Body of pancreas (tissue), 4 donors: ENCODE measurements around the gene TAAR2. TPM values are rescaled to one million over a fixed set of nuclear protein-coding genes. Genes with fewer than 3 reads are reported as not detected.

ENCODE experiments used
- ATAC-seq: fragments of 150-250 bp; one replicate; pipeline ENCODE4 v1.9.1; 2016
- DNase-seq, 4 donors: peaks; one replicate each; pipeline ENCODE4 v3.0.0-alpha.2; 2019
- H3K27ac ChIP-seq, 4 donors: fragments of 200-600 bp; sonication (generic); 1 replicate in 3 of 4; 2 replicates in 1 of 4; pipeline versions ENCODE4 v1.5.1 to v1.6.1; 2016 to 2019; ENCODE audit warnings: mild to moderate bottlenecking in 1 of 4, mixed read lengths in 1 of 4, moderate library complexity in 1 of 4
- H3K27me3 ChIP-seq, 2 donors: fragments of 200-600 bp; sonication (generic); one replicate each; pipeline ENCODE4 v1.6.0; 2016; ENCODE audit warnings: mild to moderate bottlenecking in 1 of 2
- H3K36me3 ChIP-seq, 2 donors: fragments of 200-600 bp; sonication (generic); replicated peaks in 1 of 2; 2 replicates each; pipeline ENCODE4 v1.5.1; 2016; ENCODE audit warnings: low read depth in 2 of 2; ENCODE audit not compliant: insufficient read depth in 1 of 2
- H3K4me1 ChIP-seq: fragments of 200-600 bp; sonication (generic); one replicate; pipeline ENCODE4 v1.6.0; 2016
- H3K4me3 ChIP-seq, 2 donors: fragments of 200-600 bp; sonication (generic); 1 replicate in 1 of 2; 2 replicates in 1 of 2; pipeline ENCODE4 v1.5.1; 2016 to 2019
- H3K9me3 ChIP-seq, 3 donors: fragments of 200-600 bp; sonication (generic); 1 replicate in 2 of 3; 2 replicates in 1 of 3; pipeline ENCODE4 v1.5.1; 2016
- CTCF ChIP-seq, 7 experiments: fragments of 450-650 bp in 4 of 7; fragments of 200-600 bp in 3 of 7; sonication (generic) in 3 of 7; IDR thresholded peaks; one replicate each; pipeline ENCODE4 v1.5.1; 2016 to 2019; ENCODE audit warnings: antibody characterized with exemption in 7 of 7
- POLR2A ChIP-seq, 3 donors: fragments of 450-650 bp; IDR thresholded peaks; one replicate each; pipeline ENCODE4 v1.6.1; 2016; ENCODE audit warnings: antibody characterized with exemption in 3 of 3, mild to moderate bottlenecking in 2 of 3
- WGBS, 2 donors: methylation state at CpG; one replicate each; pipeline ENCODE4 v1.1.5; 2017; 5-methylcytosine and 5-hydroxymethylcytosine counted together
- intact Hi-C: fragments of 100-400 bp; cut with DNase I; formaldehyde crosslinking; loops from one replicate; pipeline ENCODE4 v1.15.1; 2023
- total RNA-seq, 2 donors: library from RNA; depleted of rRNA; stranded (reverse); fragments of >200 nt; gene quantifications; one replicate each; pipeline ENCODE4 v1.1.0, GENCODE V29; 2016

Gene TAAR2
- total RNA-seq, 2 donors from 2014 or later: not detected

- Histone ChIP-seq H3K4me3 (no peak overlapping the region), H3K9me3 (no peaks in the 10 kb centered on the region), H3K27me3 (no peaks in the 10 kb centered on the region), H3K36me3 (no peaks in the 10 kb centered on the region), H3K27ac (no peak overlapping the region), H3K4me1 (no peaks in the 10 kb centered on the region)
- 73 to 77% methylated on average over 4 of the region's 4 CpGs for WGBS, 2 donors
- intact Hi-C loops: no loop called here
- ATAC-seq: no peak
- TF ChIP-seq CTCF (IDR thresholded peaks at IDR 0.05): no peak
- TF ChIP-seq POLR2A (IDR thresholded peaks at IDR 0.05): no peak
- no peak for DNase-seq
Observed at GRCh38 chr6:132634796-132635195, 10.7 kb upstream of the TAAR2 start.

GRCh38 chr6:132633362-132633761 lies 9.3 kb upstream of the TAAR2 start:
- ATAC-seq: no peak
- Histone ChIP-seq H3K4me1 (no peaks in the 10 kb centered on the region), H3K4me3 (no peak overlapping the region), H3K9me3 (no peaks in the 10 kb centered on the region), H3K36me3 (no peaks in the 10 kb centered on the region), H3K27ac (no peak overlapping the region), H3K27me3 (no peaks in the 10 kb centered on the region)
- TF ChIP-seq CTCF (IDR thresholded peaks at IDR 0.05) (no peak), POLR2A (IDR thresholded peaks at IDR 0.05) (no peak)
- DNase-seq: no peak
- intact Hi-C loops: no loop called here
- 84 to 92% methylated on average over 2 of the region's 2 CpGs for WGBS, 2 donors

DNA sequence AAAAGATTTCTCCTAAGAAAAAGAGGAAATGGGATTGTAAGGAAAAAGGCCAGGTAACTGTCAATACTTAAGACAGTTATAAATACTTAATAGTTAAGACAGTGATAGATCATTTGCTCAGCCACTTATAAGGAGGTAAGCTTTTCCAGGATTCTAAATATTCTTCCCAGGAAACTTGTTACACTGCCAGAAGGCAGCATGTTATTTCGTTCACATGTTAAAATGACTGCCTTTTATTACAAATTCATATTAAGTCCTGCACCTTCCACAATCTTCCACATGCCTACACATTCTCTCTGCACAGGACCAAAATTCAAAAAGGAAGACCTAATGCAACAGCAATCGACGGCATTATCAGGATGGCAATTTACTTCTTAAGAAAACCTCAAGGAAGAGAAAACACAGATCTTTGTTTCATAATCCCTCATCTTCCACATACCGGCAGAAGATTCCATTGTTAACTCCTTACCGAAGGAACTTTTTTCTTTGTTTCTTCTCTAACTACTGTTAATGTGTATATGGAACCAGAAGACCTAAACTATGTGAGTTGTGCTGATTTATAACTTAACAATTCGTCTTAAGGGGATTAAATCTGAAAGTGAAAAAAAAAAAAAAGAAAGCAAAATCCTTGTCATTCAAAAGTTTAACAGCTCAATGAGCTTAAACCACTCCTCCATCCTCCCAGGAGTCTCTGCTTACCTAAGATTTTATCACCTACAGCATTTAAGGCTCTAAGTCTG lies 799 bp downstream of the TAAR2 start:
- ATAC-seq (no peak), DNase-seq (no peak)
- 53 to 63% methylated on average over 6 of the region's 6 CpGs for WGBS, 2 donors
- intact Hi-C loops: no loop called here
- no peaks in the 10 kb centered on the region for H3K4me1 ChIP-seq
- H3K36me3 ChIP-seq: no peaks in the 10 kb centered on the region
- H3K27me3 ChIP-seq: no peaks in the 10 kb centered on the region
- no peak for TF ChIP-seq CTCF (IDR thresholded peaks at IDR 0.05)
- TF ChIP-seq POLR2A (IDR thresholded peaks at IDR 0.05): no peak
- no peak overlapping the region for H3K27ac ChIP-seq
- H3K9me3 ChIP-seq: no peaks in the 10 kb centered on the region
- H3K4me3 ChIP-seq: no peak overlapping the region

GRCh38 chr6:132616677-132617076 lies 7.4 kb downstream of the TAAR2 start:
- TF ChIP-seq POLR2A (IDR thresholded peaks at IDR 0.05) (no peak), CTCF (IDR thresholded peaks at IDR 0.05) (no peak)
- H3K36me3 ChIP-seq: no peaks in the 10 kb centered on the region
- ATAC-seq (no peak), DNase-seq (no peak)
- no peaks in the 10 kb centered on the region for H3K27me3 ChIP-seq
- H3K27ac ChIP-seq: no peak overlapping the region
- H3K9me3 ChIP-seq: no peaks in the 10 kb centered on the region
- H3K4me1 ChIP-seq: no peaks in the 10 kb centered on the region
- intact Hi-C loops: no loop called here
- H3K4me3 ChIP-seq: no peak overlapping the region
- 46 to 50% methylated on average over 1 of the region's 1 CpG for WGBS, 2 donors

DNA sequence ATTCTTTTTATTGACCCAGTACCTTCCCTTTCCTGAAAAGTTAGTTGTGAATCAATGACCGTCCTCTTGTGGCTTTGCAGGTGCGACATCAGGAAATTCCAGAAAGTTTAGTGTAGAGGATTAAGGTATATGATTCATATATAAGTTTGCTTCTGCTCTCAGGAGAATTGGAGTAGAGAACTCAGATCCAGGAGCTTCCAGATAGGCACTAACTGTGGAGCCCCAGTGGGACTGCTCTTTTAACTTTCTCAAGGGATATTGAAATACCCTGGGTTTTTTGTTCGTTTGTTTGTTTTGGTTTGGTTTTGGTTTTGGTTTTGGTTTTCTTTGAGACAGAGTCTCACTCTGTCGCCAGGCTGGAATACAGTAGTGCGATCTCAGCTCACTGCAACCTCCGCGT lies 9.5 kb downstream of the TAAR2 start:
- intact Hi-C loops: no loop called here
- Histone ChIP-seq H3K4me1 (no peaks in the 10 kb centered on the region), H3K36me3 (no peaks in the 10 kb centered on the region), H3K9me3 (no peaks in the 10 kb centered on the region), H3K27ac (no peak overlapping the region), H3K27me3 (no peaks in the 10 kb centered on the region), H3K4me3 (no peak overlapping the region)
- WGBS, 2 donors: 79 to 88% methylated on average over 6 to 7 of the region's 7 CpGs
- TF ChIP-seq POLR2A (IDR thresholded peaks at IDR 0.05): no peak
- no peak for TF ChIP-seq CTCF (IDR thresholded peaks at IDR 0.05)
- DNase-seq (no peak), ATAC-seq (no peak)
